ACC112 (cell line): ENCODE results near the gene CCDC178.
"Not testable (repeated sequence)": the region's sequence is repeated elsewhere in the genome, so short reads cannot be mapped to it uniquely, and the experiment has no call there.

Source experiments
- H2AFZ ChIP-seq: fragments of 200-600 bp; sonication (generic); one replicate; pipeline ENCODE4 v1.6.0; 2017; ENCODE audit warnings: antibody characterized with exemption, low read length; ENCODE audit not compliant: unreplicated experiment
- H3K27ac ChIP-seq: fragments of 200-600 bp; sonication (generic); 2 replicates; pipeline ENCODE4 v1.5.1; 2014; ENCODE audit warnings: low read depth, mild to moderate bottlenecking, antibody characterized with exemption, low read length, moderate library complexity
- H3K27me3 ChIP-seq: fragments of 200-600 bp; sonication (generic); 2 replicates; pipeline ENCODE4 v1.6.1; 2014; ENCODE audit warnings: mild to moderate bottlenecking, antibody characterized with exemption, low read length, moderate library complexity, mixed read lengths; ENCODE audit not compliant: insufficient read depth
- H3K36me3 ChIP-seq: fragments of 200-600 bp; sonication (generic); 2 replicates; pipeline ENCODE4 v1.6.1; 2016; ENCODE audit warnings: mild to moderate bottlenecking, antibody characterized with exemption, low read length, moderate library complexity, mixed read lengths; ENCODE audit not compliant: insufficient read depth
- H3K4me1 ChIP-seq: fragments of 200-600 bp; sonication (generic); one replicate; pipeline ENCODE4 v1.6.1; 2016; ENCODE audit warnings: low read length, mixed read lengths; ENCODE audit not compliant: insufficient read depth, unreplicated experiment, control insufficient read depth
- H3K4me3 ChIP-seq: fragments of 200-600 bp; sonication (generic); 2 replicates; pipeline ENCODE4 v1.5.1; 2014; ENCODE audit warnings: mild to moderate bottlenecking, low read depth, low read length
- H3K79me2 ChIP-seq: fragments of 200-600 bp; sonication (generic); one replicate; pipeline ENCODE4 v1.6.0; 2016; ENCODE audit warnings: low read length; ENCODE audit not compliant: control insufficient read depth, unreplicated experiment, insufficient read depth

Gene CCDC178

GRCh38 chr18:33355756-33356155, 84.8 kb downstream of the CCDC178 start:
- H3K4me1 ChIP-seq: no peaks in the 10 kb centered on the region
- no peak overlapping the region for H3K27ac ChIP-seq

DNA sequence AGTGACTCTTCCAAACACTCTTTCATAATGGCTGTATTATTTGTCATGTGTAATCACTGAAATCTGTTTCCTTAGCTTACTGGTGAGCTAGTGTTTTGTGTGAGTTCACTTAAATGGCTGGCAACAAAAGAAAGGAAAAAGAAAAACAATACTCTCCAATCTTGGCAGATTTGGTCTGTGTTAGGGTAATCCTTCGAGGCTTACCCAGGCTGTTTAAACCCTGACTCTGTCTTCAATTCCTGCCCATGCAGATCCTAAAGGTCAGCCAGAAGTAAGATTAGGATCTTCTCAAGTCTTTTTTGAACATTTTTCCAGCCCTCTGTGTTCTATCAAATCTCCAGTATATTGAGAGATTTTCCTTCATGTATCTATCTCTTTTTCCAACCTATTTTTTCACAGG, 85.3 kb downstream of the CCDC178 start:
- Histone ChIP-seq H3K27me3 (no peaks in the 10 kb centered on the region), H2AFZ (no peak overlapping the region), H3K4me1 (no peaks in the 10 kb centered on the region), H3K36me3 (no peaks in the 10 kb centered on the region), H3K27ac (no peak overlapping the region), H3K4me3 (no peak overlapping the region), H3K79me2 (no peaks in the 10 kb centered on the region)

More at GRCh38 chr18:33355756-33356155, 84.8 kb downstream of the CCDC178 start:
- Histone ChIP-seq H2AFZ (no peak overlapping the region), H3K4me3 (no peak overlapping the region), H3K27me3 (no peaks in the 10 kb centered on the region), H3K79me2 (no peaks in the 10 kb centered on the region), H3K36me3 (no peaks in the 10 kb centered on the region)

GRCh38 chr18:33350256-33350655, 90.3 kb downstream of the CCDC178 start:
- no peaks in the 10 kb centered on the region for H3K36me3 ChIP-seq
- no peak overlapping the region for H3K27ac ChIP-seq
- no peak overlapping the region for H3K4me3 ChIP-seq
- H2AFZ ChIP-seq: no peak overlapping the region
- H3K79me2 ChIP-seq: no peaks in the 10 kb centered on the region
- H3K4me1 ChIP-seq: no peaks in the 10 kb centered on the region
- no peaks in the 10 kb centered on the region for H3K27me3 ChIP-seq

DNA sequence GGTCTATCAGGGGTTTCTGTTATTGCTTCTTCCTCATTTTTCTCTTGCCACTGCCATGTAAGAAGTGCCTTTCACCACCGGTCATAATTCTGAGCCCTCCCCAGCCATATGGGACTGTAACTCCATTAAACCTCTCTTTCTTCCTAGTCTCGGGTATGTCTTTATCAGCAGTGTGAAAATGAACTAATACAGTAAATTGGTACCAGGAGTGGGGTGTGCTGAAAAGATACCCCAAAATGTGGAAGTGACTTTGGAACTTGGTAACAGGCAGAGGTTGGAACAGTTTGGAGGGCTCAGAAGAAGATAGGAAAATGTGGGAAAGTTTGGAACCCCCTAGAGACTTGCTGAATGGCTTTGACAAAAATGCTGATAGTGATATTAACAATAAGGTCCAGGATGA, 100.8 kb downstream of the CCDC178 start:
- H3K79me2 ChIP-seq, H3K27ac ChIP-seq, H3K36me3 ChIP-seq, H2AFZ ChIP-seq, H3K4me1 ChIP-seq, H3K27me3 ChIP-seq, H3K4me3 ChIP-seq: not testable (repeated sequence)

GRCh38 chr18:33334781-33335180, 105.7 kb downstream of the CCDC178 start:
- H3K27ac ChIP-seq: no peak overlapping the region
- H3K36me3 ChIP-seq: no peaks in the 10 kb centered on the region
- no peak overlapping the region for H3K4me3 ChIP-seq
- no peaks in the 10 kb centered on the region for H3K27me3 ChIP-seq
- no peak overlapping the region for H2AFZ ChIP-seq
- no peaks in the 10 kb centered on the region for H3K4me1 ChIP-seq
- no peaks in the 10 kb centered on the region for H3K79me2 ChIP-seq

DNA sequence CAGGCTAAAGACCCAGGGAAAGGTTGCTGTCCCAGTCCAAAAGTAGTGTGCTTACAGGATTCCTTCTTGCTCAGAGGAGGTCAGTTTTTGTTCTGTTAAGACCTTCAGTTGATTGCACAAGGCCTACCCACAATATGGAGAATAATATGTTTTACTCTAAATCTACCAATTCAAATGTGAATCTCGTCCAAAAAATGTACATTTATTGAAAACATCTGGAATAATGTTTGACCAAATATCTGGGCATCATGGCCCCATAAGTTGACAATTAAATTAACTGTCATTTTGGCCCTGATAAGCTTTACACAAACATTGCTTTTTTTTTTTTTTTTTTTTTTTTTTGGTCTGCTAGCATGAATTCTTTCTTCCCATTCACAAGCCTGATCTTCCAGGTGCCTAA, 109.8 kb downstream of the CCDC178 start:
- Histone ChIP-seq H3K79me2 (no peaks in the 10 kb centered on the region), H2AFZ (no peak overlapping the region), H3K36me3 (no peaks in the 10 kb centered on the region), H3K4me1 (no peaks in the 10 kb centered on the region), H3K4me3 (no peak overlapping the region), H3K27me3 (no peaks in the 10 kb centered on the region), H3K27ac (no peak overlapping the region)

- no peaks in the 10 kb centered on the region for H3K36me3 ChIP-seq
- no peak overlapping the region for H2AFZ ChIP-seq
- no peaks in the 10 kb centered on the region for H3K79me2 ChIP-seq
- H3K4me3 ChIP-seq: no peak overlapping the region
- H3K4me1 ChIP-seq: no peaks in the 10 kb centered on the region
- no peaks in the 10 kb centered on the region for H3K27me3 ChIP-seq
- H3K27ac ChIP-seq: no peak overlapping the region
Observed at GRCh38 chr18:33326975-33327374, 113.5 kb downstream of the CCDC178 start.

DNA sequence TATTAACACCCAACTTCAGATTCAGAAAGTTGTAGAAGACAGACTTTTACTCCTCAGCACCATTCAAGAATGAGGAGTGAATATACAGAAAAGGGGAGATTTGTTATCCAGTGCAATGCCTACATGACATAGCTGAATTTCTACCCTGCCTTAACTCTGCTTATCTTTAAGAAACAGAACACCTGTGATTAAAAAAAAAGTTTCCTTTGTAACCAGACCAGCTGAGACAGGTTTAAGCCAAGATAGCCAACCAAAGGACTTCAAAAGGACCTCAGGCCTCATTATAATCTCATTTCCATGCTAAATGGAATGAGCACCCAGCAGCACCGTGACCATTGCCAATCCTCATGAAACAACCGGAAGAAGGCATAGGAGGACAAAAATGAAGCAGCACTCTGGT, 122.9 kb downstream of the CCDC178 start:
- Histone ChIP-seq H2AFZ (no peak overlapping the region), H3K27me3 (no peaks in the 10 kb centered on the region), H3K36me3 (no peaks in the 10 kb centered on the region), H3K79me2 (no peaks in the 10 kb centered on the region), H3K4me3 (no peak overlapping the region), H3K27ac (no peak overlapping the region), H3K4me1 (no peaks in the 10 kb centered on the region)

DNA sequence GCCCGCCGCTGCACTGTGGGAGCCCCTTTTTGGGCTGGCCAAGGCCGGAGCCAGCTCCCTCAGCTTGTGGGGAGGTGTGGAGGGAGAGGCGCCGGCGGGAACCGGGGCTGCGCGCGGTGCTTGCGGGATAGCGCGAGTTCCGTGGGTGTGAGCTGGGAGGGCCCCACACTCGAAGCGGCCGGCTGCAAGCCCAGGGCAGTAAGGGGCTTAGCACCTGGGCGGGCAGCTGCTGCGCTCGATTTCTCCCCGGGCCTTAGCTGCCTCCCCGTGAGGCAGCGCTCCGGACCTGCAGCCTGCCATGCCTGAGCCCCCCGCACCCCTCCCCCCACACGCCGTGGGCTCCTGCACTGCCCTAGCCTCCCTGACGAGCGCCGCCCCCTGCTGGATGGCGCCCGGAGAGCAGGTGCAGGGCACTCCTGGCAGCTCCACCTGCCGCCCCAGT, 124.4 kb downstream of the CCDC178 start:
- Histone ChIP-seq H2AFZ (no peak overlapping the region), H3K36me3 (no peaks in the 10 kb centered on the region), H3K4me3 (no peak overlapping the region), H3K27me3 (no peaks in the 10 kb centered on the region), H3K79me2 (no peaks in the 10 kb centered on the region), H3K4me1 (no peaks in the 10 kb centered on the region), H3K27ac (no peak overlapping the region)

DNA sequence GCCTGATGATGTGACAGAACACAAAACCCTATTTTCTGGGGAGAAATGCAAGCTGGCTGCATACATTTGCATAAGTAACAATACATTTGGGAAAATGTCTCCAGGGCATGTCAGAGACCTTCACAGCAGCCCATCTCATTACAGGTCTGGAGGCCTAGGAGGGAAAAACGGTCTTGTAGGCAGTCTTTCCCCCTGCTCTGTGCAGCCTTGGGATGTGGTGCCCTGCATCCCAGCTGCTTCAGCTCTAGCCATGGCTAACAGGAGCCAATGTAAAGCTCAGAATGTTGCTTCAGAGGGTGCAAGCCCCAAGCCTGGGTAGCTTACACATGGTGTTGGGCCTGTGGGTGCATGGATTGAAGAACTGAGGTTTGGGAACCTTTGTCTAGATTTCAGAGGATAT, 133.0 kb downstream of the CCDC178 start:
- Histone ChIP-seq H3K79me2 (no peaks in the 10 kb centered on the region), H2AFZ (no peak overlapping the region)

GRCh38 chr18:33304277-33304676, 136.2 kb downstream of the CCDC178 start:
- H3K36me3 ChIP-seq: no peaks in the 10 kb centered on the region
- no peak overlapping the region for H3K4me3 ChIP-seq
- no peak overlapping the region for H3K27ac ChIP-seq
- no peaks in the 10 kb centered on the region for H3K27me3 ChIP-seq
- H2AFZ ChIP-seq: no peak overlapping the region
- H3K79me2 ChIP-seq: no peaks in the 10 kb centered on the region
- H3K4me1 ChIP-seq: no peaks in the 10 kb centered on the region

More for the DNA sequence above, 133.0 kb downstream of the CCDC178 start:
- no peaks in the 10 kb centered on the region for H3K27me3 ChIP-seq
- no peak overlapping the region for H3K27ac ChIP-seq
- no peaks in the 10 kb centered on the region for H3K4me1 ChIP-seq
- H3K36me3 ChIP-seq: no peaks in the 10 kb centered on the region
- H3K4me3 ChIP-seq: no peak overlapping the region
